SK-N-MC (cell line): ENCODE data around the gene ARHGAP18.

ENCODE experiments used
- EZH2 ChIP-seq: fragments of 200-600 bp; sonication (generic); IDR thresholded peaks from one replicate; pipeline ENCODE4 v1.6.1; 2017; ENCODE audit warnings: antibody characterized with exemption
- FOXP2 ChIP-seq: optimal IDR thresholded peaks from 2 replicates; pipeline ENCODE3; 2011; ENCODE audit warnings: mild to moderate bottlenecking, moderate library complexity; ENCODE audit not compliant: insufficient read depth; ENCODE audit errors: extremely low read length, control extremely low read depth
- POLR2AphosphoS5 ChIP-seq: IDR thresholded peaks from 2 replicates; pipeline ENCODE4 v1.6.1; 2012; ENCODE audit warnings: mild to moderate bottlenecking, low read depth, low read length, borderline replicate concordance

- TF ChIP-seq EZH2 (no peak), POLR2AphosphoS5 (no peak), FOXP2 (no peak)
Observed at GRCh38 chr6:129719692-129720091, 9.7 kb upstream of the ARHGAP18 start.
